Measurements from ENCODE around the gene RPS18. TPM values are rescaled to one million over a fixed set of nuclear protein-coding genes. Genes with fewer than 3 reads are reported as not detected.
A peak's percentile ranks its signal among the peaks of the same experiment; 100 is the strongest.

Gene RPS18
- total RNA-seq, 1 donor from 2014 or later: 3,043 TPM

- H3K4me1 Mint-ChIP-seq (ENCODE audit: unreplicated experiment): peaks cover 15% of the 10 kb centered on the region
- peaks cover 37% of the 10 kb centered on the region for H3K27me3 Mint-ChIP-seq
- no peaks in the 10 kb centered on the region for H3K9me3 Mint-ChIP-seq
- H3K36me3 Mint-ChIP-seq: no peaks in the 10 kb centered on the region
- TF ChIP-seq CTCF (conservative IDR thresholded peaks at IDR 0.05): no peak
- H3K4me3 Mint-ChIP-seq: no peak overlapping the region
- H3K27ac Mint-ChIP-seq: no peak overlapping the region
- no peak for DNase-seq (ENCODE audit: extremely low spot score, unreplicated experiment)
Observed at GRCh38 chr6:33237741-33238140, 34.1 kb upstream of the RPS18 start.

DNA sequence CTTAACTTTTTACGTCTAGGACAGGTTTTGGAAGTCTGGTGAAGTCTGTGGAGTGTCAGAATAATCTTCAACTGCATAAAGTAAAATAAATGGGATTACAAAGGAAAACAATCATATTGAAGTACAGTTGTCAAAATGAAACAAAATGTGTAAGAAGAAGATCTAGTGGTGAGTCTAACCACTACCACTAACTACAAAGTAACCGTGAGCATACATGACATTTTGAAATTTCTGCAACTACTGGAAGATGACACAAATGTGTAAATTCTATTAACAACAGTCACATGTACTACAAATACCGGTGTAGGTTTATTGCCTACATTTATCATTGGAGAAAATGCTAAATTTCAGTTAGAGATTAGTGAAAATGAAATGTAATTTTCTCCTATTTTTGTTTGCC is 29.9 kb upstream of the RPS18 start:
- peaks cover 40% of the 10 kb centered on the region for H3K27me3 Mint-ChIP-seq
- no peak overlapping the region for H3K27ac Mint-ChIP-seq
- DNase-seq (ENCODE audit: extremely low spot score, unreplicated experiment): no peak
- H3K4me3 Mint-ChIP-seq: no peak overlapping the region
- no peaks in the 10 kb centered on the region for H3K4me1 Mint-ChIP-seq (ENCODE audit: unreplicated experiment)
- no peak for TF ChIP-seq CTCF (conservative IDR thresholded peaks at IDR 0.05)
- no peaks in the 10 kb centered on the region for H3K9me3 Mint-ChIP-seq
- H3K36me3 Mint-ChIP-seq: no peaks in the 10 kb centered on the region

GRCh38 chr6:33243476-33243875 is 28.4 kb upstream of the RPS18 start:
- DNase-seq (ENCODE audit: extremely low spot score, unreplicated experiment): no peak
- Mint-ChIP-seq H3K36me3 (no peaks in the 10 kb centered on the region), H3K27ac (no peak overlapping the region), H3K27me3 (peaks cover 36% of the 10 kb centered on the region), H3K4me1 (ENCODE audit: unreplicated experiment) (peaks cover 2% of the 10 kb centered on the region), H3K4me3 (no peak overlapping the region), H3K9me3 (no peaks in the 10 kb centered on the region)
- no peak for TF ChIP-seq CTCF (conservative IDR thresholded peaks at IDR 0.05)

DNA sequence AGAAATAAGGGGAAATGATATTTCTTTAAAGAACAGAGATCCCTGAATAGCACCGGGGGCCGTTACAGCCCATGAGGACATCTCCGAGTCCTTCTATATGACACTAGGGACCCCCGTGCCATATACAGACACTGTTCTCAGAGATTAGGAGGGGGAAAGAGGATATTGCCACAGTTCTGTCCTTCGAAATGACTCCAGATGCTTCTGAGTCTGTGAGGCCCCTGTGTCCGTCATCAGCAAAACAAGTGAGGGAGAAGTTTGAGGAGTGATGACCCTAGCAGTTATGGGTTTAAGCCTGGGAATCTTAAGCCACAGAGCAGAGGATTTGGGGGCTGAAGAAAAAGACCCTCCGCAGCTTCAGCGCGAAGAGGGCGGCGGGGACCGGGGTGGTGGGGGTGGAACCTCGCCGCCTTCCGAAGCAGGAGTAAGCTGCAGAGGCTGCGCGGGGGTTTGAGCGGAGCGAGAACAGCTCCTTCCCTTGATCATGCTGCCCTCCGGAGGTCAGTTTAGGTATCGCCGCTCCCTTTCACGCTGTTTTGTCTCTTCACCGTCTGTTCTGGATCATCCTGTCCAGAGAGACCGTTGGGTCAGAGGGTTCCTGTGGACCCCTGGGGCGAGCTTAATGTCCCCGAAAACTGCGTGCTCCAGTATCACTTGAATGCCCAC is 23.8 kb upstream of the RPS18 start:
- TF ChIP-seq CTCF (conservative IDR thresholded peaks at IDR 0.05): peak; percentile 98
- Mint-ChIP-seq H3K27ac (peak overlapping the region; percentile 96), H3K36me3 (peaks cover 16% of the 10 kb centered on the region)

GRCh38 chr6:33248643-33248931 is 23.3 kb upstream of the RPS18 start:
- DNase-seq (ENCODE audit: extremely low spot score, unreplicated experiment): no peak
- H3K27me3 Mint-ChIP-seq: peaks cover 8% of the 10 kb centered on the region
- peak overlapping the region; percentile 95 for H3K4me3 Mint-ChIP-seq
- peaks cover 28% of the 10 kb centered on the region for H3K4me1 Mint-ChIP-seq (ENCODE audit: unreplicated experiment)
- no peaks in the 10 kb centered on the region for H3K9me3 Mint-ChIP-seq
- H3K27ac Mint-ChIP-seq: peak overlapping the region; percentile 96
- TF ChIP-seq CTCF (conservative IDR thresholded peaks at IDR 0.05): peak; percentile 14
- peaks cover 16% of the 10 kb centered on the region for H3K36me3 Mint-ChIP-seq

More for the DNA sequence above, 23.8 kb upstream of the RPS18 start:
- Mint-ChIP-seq H3K4me3 (peak overlapping the region; percentile 95), H3K9me3 (no peaks in the 10 kb centered on the region), H3K27me3 (peaks cover 12% of the 10 kb centered on the region), H3K4me1 (ENCODE audit: unreplicated experiment) (peaks cover 28% of the 10 kb centered on the region)
- DNase-seq (ENCODE audit: extremely low spot score, unreplicated experiment): peak; percentile 95

Measured in type B pancreatic cell (in vitro differentiated cells).